Measurements from ENCODE around the gene XRCC4. TPM values are rescaled to one million over a fixed set of nuclear protein-coding genes. Genes with fewer than 3 reads are reported as not detected.
"Not testable (repeated sequence)": the region's sequence is repeated elsewhere in the genome, so short reads cannot be mapped to it uniquely, and the experiment has no call there.

Gene XRCC4
- total RNA-seq, 1 donor from 2014 or later, result 5.7 TPM

DNA sequence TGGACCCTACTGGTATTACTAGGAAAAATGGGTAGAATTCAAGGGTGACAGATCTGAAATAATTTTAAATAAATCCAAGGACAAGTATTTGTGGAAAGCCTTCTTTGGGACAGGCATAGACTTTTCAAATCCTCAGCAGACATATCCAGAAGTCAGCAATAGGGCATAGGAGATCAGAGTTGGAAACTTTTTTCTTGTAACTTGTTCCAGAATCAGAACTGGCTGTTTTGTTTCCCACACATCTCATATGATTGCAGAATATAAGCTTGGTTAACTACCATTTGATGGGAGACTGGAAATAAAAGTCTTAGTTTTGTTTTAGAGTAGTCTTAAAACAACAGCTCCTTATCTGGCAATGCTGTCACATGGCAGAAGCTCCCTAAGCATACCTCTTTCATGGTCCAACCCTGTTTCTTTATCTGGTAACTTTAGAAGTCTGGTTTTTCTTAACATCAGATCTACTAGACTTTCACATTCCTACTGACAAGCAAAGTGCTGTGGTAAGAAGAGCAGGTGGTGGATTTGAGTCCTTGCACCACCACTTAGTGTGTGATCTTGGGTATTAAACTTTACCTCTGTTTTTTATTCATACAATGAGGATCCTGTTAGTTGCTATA lies 25.1 kb downstream of the XRCC4 start:
- ATAC-seq, result no peak
- intact Hi-C loops (cut with micrococcal nuclease), result no loop called here

DNA sequence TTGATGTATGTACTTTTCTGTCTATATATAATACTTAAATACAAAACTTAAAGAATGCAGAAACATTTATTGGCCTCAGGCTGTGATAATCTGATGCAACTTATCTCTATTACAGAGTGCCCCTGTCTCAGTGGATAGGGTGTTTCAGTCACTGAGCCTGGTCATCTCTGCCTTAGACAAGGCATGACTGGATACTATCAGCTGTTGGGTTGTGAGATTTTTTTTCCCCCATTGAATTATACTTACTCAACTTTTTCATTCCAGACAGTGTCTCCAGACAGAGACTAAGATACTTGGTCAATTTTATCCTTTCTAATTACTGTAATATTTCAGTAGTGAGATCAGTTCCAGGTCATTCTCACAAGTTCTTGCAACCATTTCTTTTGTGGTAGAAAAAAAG lies 26.7 kb downstream of the XRCC4 start:
- intact Hi-C loops (cut with micrococcal nuclease), result no loop called here
- DNase-seq (no peak), ATAC-seq (no peak)

More for the DNA sequence above, 25.1 kb downstream of the XRCC4 start:
- DNase-seq, result no peak

DNA sequence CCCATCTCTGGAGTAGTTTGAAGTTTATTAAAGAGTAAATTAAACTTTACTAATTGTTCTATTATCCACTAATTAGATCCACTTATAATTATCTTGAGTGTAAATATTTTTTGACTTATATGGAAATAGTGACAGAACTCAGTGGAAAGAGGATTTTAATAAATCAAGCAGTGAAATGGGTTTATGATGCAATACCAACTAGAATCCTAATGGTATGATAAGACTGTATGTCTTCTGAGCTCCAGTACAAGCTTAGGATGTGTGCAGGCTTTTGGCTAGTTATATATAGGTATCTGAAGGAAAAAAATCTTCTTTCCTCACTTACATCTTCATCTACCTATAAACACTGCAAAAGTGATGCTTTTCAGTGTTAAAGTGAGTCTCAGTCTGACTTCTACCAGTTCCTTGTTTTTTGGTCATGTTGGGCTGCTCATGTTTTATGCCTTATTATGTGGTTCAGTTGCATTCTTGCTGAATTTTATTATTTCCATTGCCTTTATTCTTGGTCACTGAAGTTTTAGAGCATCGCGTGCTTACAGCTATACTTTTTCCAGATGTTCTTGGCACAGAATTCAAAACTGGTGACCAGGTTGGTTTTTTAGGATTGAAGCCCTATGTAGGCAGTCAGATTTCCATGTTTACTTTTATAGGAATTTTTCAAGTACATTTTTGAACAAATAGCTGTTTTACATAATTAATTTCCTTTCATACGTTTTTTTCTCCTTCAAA lies 30.5 kb downstream of the XRCC4 start:
- no peak for ATAC-seq
- intact Hi-C loops (cut with micrococcal nuclease), result no loop called here
- no peak for DNase-seq

DNA sequence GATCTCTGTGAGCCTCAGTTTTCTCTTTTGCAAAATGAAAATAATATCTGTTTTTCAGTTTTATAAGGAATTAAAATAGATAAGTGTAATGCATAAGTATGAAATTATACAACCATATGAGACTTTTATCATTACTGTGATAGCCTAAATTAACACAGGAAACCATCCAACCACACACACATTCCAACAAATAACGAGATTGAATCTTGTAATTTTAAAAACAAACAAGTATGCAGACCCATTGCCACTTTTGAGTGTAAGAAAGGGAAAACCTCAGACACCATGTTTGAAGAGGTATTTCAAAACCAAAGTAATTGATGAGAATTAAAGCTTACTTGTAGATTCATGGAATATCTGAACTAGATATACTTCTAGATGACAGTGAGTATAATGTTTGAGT lies 32.0 kb downstream of the XRCC4 start:
- DNase-seq (no peak), ATAC-seq (no peak)
- intact Hi-C loops (cut with micrococcal nuclease), result no loop called here

DNA sequence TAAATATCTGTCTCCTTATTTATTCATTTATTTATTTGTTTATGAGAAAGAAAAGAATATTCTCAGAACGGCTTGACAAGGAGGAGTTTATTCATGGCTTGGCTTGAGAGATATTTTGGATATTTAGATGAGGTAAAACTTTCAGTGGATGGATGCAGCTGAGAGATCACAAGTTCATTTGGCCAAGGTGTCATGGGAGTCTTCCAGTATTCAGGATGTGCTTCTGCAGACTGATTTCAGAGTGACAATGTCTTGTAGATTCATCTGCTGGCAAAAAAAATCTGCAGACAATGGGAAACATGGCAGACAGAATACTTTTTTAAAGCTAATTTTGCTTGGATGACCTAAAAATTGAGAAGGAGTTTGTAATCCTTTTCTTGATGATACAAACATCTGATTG lies 38.5 kb downstream of the XRCC4 start:
- no peak for ATAC-seq
- DNase-seq, result no peak
- intact Hi-C loops (cut with micrococcal nuclease), result no loop called here

DNA sequence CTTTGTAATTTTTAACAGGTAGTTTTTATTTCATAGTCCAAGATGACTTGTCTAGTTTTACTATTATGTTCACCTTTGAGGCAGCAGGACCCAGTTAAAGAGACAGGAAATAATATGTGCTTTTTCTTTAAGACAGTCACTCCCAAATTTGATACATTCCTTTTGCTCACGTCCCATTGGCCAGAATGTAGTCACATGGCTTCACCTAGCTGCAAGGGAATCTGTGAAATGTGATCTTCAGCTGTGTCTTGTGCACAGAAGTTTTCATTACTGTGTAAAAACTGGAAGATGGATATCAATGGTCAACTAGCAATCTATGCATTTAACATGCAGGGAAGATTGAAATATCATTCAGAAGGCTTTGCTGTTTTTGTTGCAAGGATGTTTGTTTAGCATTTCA lies 41.1 kb downstream of the XRCC4 start:
- ATAC-seq, result no peak
- intact Hi-C loops (cut with micrococcal nuclease), result no loop called here
- DNase-seq, result no peak

DNA sequence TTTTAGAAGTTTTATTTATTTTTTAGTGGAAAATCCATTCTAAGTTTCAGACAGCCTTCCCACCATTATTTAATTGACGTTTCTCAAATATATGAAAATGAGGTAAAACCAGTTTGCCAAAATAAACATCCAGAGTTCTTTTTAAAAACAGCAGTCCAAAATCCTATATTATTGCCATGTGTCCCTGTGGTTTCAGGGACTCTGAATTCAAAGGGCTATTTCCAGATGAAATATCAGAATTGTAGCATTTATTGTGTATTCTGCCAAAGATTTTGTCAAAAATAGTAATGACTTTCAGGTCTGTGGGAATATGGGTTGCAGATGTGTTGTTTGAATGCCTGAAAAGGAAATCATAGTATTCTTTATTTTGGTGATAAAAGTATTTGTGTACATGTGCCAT lies 41.6 kb downstream of the XRCC4 start:
- ATAC-seq, result no peak
- intact Hi-C loops (cut with micrococcal nuclease), result no loop called here
- no peak for DNase-seq

DNA sequence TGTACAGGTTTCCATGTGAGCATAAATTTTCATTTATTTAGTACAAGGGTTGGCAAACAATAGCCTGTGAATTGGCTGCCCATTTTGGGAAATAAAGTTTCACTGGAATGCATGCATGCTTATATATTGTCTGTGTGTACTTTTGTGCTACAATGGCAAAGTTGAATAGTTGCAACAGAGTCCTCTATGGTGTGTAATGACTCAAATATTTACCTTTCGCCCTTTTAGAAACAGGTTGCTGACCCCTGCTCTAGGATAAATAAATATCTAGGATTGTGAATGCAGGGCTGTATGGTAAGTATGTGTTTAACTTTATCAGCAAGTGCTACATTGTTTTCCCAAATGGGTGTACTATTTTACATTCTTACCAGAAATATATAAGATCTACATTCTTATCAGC lies 47.2 kb downstream of the XRCC4 start:
- no peak for ATAC-seq
- intact Hi-C loops (cut with micrococcal nuclease), result no loop called here

DNA sequence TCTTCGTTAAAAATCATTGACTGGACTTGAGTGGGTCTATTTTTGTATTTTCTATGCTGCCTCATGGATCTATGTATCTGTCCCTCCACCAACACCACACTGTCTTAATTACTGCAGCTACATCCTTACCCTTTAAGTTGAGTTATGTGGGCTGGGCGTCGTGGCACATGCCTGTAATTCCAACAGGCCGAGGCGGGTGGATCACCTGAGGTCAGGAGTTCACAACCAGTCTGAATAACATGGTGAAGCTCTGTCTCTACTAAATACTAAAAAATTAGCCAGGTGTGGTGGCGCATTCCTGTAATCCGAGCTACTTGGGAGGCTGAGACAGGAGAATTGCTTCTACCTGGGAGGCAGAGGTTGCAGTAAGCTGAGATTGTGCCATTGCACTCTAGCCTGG lies 48.2 kb downstream of the XRCC4 start:
- ATAC-seq (no peak), DNase-seq (no peak)
- intact Hi-C loops (cut with micrococcal nuclease), result no loop called here

More for the DNA sequence above, 47.2 kb downstream of the XRCC4 start:
- DNase-seq, result no peak

DNA sequence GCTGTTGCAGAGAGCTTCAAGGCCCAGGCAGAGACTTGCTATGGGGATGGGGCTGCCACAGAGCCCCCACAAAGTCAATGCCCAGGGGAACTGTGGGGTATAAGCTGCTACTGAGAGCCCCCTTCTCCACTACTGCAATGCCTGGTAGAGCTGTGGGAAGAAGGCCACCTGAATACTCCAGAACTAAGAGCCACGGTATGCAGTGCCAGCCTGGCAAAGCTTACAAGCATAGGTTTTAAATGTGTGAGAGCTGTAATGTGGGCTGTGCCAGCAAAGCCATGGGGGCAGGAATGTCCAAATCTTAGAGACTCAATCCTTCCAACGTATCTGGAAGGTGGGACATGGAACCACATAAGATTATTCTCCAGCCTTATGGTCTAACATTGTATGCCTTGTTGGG lies 49.2 kb downstream of the XRCC4 start:
- peak; percentile 55 for ATAC-seq
- intact Hi-C loops (cut with micrococcal nuclease), result no loop called here

DNA sequence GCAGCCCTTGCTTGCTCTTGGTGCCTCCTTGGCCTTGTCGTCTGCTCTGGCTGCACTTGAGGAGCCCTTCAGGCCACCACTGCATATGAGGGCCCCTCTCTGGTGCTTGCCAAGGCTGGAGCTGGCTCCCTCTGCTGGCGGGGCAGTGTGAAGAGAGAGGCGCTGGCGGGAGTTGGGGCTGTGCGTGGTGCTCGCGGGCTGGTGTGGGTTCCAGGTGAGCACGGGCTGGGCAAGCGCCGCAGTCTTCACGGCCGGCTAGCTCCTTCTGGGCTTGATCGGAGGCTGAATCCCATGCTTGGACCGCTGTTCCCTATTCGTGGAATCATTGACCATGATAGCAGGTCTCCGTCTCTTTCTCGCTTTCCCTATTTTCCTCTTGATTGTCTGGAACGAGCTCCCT lies 56.5 kb downstream of the XRCC4 start:
- ATAC-seq (no peak), DNase-seq (no peak)
- intact Hi-C loops (cut with micrococcal nuclease), result no loop called here

More for the DNA sequence above, 49.2 kb downstream of the XRCC4 start:
- no peak for DNase-seq

DNA sequence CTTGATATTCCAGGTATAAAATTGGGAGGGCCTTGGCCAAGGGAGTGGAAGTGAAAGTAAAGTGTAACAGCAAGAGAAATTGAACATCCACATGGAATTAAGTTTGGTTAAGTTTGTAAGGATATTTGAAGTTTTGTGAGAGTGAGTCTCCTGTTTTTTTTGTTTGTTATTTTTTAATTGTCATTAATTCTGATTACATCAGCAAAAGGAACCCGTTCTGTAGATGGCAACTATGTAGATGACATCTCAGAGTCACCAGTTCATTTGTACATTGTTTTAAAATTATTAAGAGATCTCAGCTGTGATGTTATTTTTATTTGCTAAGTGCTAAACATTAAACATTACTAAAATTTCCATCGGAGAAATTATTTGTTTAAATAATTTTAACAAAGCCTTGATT lies 65.2 kb downstream of the XRCC4 start:
- DNase-seq, result no peak
- ATAC-seq, result no peak
- intact Hi-C loops (cut with micrococcal nuclease), result no loop called here

DNA sequence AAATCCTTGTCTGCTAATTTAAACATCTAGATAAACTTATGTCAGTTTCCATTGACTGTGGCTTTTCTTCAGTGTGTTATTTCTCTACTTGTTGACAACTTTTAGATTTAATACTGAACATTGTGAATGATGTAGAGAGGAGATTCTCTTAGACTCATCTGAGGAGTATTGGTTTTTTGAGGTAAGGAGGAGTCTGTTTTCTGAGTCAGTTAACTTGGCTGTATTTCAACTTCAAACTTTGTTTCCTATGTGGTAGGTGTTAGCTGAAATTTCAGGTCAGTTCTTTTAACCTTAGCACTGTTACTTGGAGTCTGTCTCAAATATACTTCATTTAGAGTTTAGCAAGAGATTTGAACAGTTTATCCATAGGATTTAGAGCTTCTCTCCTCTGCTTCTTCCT lies 67.9 kb downstream of the XRCC4 start:
- intact Hi-C loops (cut with micrococcal nuclease), result no loop called here
- DNase-seq (no peak), ATAC-seq (no peak)

DNA sequence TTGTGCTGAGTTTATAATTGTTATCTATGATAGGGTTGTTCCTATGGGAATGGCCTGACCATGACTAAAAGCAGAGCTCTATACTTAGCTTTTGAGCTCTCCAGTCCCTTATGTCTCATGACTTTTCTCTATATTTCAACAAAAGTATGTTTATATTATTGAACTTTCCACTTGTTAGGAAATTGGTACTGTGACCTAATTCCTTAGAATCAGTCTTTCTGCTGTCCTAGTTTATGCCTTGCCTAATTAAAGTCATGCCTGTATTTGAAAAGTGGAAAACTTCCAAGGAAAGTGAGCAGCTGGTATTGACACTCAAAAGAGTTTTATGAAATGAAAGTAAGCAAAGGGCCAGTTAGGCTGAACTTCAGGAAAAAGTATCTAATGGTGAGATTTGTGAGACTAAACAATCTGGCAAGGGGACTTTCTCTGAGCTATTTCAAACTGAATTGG lies 68.6 kb downstream of the XRCC4 start:
- DNase-seq (no peak), ATAC-seq (peak; percentile 34)
- intact Hi-C loops (cut with micrococcal nuclease), result no loop called here

DNA sequence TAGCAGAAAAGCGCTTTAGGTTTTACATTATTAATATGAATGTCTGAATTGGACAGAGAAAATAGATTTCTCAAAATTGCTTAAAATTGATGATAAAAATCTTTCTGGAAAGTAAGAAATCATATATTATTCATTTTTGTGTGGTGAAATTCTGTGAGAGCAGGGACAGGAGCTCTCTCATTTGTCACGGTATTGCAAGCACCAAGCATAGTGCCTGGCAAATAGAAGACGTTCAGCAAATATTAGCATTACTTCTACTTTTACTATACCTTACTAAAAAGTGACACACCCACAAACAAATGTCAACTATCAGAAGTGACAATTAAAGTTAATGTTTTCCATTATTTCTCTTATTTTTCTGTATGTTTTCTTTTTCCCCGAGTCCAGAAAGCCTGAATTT lies 69.1 kb downstream of the XRCC4 start:
- intact Hi-C loops (cut with micrococcal nuclease), result no loop called here
- ATAC-seq (no peak), DNase-seq (no peak)

DNA sequence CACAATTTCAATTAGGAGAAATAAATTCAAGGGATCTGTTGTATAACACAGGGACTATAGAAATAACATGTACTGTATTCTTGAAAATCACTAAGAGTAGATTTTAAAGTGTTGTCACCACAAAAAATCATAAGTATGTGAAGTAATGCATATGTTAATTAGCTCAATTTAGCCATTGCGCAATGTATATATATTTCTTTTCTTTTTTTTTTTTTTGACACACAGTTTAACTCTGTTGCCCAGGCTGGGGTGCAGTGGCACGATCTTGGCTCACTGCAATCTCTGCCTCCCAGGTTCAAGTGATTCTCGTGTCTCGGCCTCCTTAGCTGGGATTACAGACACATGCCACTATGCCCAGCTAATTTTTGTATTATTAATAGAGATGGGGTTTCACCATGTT lies 70.2 kb downstream of the XRCC4 start:
- DNase-seq (no peak), ATAC-seq (no peak)
- intact Hi-C loops (cut with micrococcal nuclease), result no loop called here

DNA sequence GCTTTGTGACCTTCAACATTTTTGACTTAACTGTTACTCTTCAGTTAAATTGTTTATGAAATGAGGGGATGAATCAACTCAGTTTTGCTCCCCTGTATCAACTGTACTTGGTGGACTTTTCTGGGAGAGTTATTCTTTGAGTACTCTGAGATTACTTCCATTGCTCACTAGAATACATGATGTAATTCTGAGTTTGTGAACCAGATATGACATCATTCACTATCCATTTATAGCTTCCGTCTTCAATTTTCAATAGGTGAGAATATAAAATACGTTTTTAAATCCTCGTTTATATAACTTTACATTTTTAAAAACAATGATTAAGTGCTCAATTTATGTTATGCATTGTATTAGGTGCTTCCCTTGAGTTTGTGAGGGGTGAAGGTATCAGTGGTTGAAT lies 71.0 kb downstream of the XRCC4 start:
- intact Hi-C loops (cut with micrococcal nuclease), result no loop called here
- no peak for DNase-seq
- no peak for ATAC-seq

DNA sequence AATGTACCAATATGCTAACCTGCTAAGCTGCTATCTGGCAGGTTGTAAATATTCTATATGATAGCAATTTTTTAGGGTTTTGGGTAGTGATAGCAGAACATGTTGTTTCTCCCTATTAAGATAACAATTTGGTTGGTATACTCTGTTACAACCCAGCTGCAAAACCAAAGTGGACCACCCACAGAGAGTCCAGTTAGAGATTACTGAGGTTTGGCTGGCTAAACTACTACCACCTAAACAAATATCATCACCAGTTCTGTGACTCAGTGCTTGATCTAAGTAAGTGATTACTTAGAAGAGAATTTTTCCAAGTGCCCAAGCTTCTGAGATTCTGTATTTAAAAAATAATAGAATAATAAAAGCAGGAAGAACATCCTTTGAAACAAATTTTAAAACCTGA lies 72.3 kb downstream of the XRCC4 start:
- DNase-seq (no peak), ATAC-seq (no peak)
- intact Hi-C loops (cut with micrococcal nuclease), result no loop called here

DNA sequence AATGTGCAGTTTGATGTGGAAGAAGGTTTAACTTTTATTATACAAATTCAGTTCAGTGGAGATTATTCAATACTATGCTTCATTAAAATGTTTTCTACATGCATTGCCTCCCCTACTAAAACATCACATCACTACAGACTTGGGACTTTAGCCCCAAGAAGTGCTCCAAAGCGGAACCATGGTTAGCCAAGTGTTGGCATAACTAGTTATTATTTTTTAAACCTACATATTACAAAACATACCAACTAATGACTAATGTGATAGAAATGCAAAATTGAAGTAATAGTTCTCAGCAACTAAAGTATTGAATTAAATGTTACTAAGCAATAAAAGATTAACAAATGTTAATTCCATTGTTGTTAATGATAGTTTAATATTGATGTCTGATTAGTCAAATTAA lies 74.5 kb downstream of the XRCC4 start:
- intact Hi-C loops (cut with micrococcal nuclease), result no loop called here
- ATAC-seq, result no peak
- no peak for DNase-seq

DNA sequence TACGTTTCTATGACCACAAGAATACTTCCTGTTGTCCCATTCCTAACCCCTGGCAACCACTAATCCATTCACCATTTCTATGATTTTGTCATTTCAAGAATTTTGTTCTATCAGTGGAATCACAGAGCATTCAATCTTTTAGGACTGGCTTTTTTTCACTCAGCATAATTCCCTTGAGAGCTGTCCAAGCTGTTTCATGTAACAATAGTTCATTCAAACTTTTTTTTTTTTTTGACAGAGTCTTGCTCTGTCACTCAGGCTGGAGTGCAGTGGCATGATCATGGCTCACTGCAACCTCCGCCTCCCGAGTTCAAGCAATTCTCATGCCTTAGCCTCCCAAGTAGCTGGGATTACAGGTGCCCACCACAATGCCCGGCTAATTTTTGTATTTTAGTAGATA lies 75.6 kb downstream of the XRCC4 start:
- intact Hi-C loops (cut with micrococcal nuclease); ATAC-seq; DNase-seq: not testable (repeated sequence)

DNA sequence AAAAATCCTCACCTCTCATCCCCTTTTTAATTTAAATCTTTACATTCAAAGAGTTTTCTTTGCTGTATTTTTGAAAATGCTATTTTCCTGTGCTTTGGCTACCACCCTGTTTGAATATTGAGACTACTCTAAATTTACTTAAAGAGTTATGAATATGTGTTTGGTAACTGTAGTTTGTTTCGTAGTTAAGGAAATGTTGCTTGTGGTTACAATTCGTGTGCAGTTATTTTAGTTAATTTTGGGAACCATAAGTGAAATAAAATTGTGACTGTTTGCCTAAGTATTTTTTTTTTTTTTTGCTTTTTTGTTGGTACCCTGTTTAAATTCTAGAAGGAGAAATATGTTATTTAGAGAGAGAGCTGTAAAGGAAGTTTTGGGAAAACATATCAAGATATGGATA lies 78.7 kb downstream of the XRCC4 start:
- DNase-seq (no peak), ATAC-seq (no peak)
- intact Hi-C loops (cut with micrococcal nuclease), result no loop called here

All from left ventricle myocardium superior (tissue), 1 donor.